Stimulated activated CD4-positive, alpha-beta T cell treated with anti-CD3 and anti-CD28 coated beads, Interleukin-2, amount 100 ng/mL, for 4 hours (primary cell): Measurements from ENCODE around the gene RASGEF1B.

Source experiments
- DNase-seq: peaks from one replicate; pipeline ENCODE4 v3.0.0-alpha.2; 2020; ENCODE audit warnings: low read depth

Gene RASGEF1B

GRCh38 chr4:81395239-81395638, 76.5 kb downstream of the RASGEF1B start:
- no peak for DNase-seq

GRCh38 chr4:81392164-81392563, 79.5 kb downstream of the RASGEF1B start:
- no peak for DNase-seq

GRCh38 chr4:81389720-81390119, 82.0 kb downstream of the RASGEF1B start:
- no peak for DNase-seq

GRCh38 chr4:81380437-81380836, 91.3 kb downstream of the RASGEF1B start:
- no peak for DNase-seq

GRCh38 chr4:81378386-81378785, 93.3 kb downstream of the RASGEF1B start:
- DNase-seq: no peak

GRCh38 chr4:81377191-81377590, 94.5 kb downstream of the RASGEF1B start:
- DNase-seq: no peak

- no peak for DNase-seq
Measured at GRCh38 chr4:81376720-81377119, 95.0 kb downstream of the RASGEF1B start.
